PFSK-1 (cell line): Measurements from ENCODE around the gene LRRC23.

Experiments used
- FOXP2 ChIP-seq: optimal IDR thresholded peaks from 2 replicates; pipeline ENCODE3; 2011; ENCODE audit warnings: borderline replicate concordance, control low read depth, inconsistent platforms; ENCODE audit not compliant: insufficient read depth; ENCODE audit errors: extremely low read length, extremely low read depth
- POLR2AphosphoS5 ChIP-seq: IDR thresholded peaks from 2 replicates; pipeline ENCODE4 v1.6.1; 2012; ENCODE audit warnings: low read depth, mild to moderate bottlenecking, control low read depth, low read length, moderate library complexity
- TAF1 ChIP-seq: IDR thresholded peaks from 2 replicates; pipeline ENCODE4 v1.6.1; 2012; ENCODE audit warnings: low read length, control low read depth, borderline replicate concordance; ENCODE audit not compliant: insufficient read depth
- TF ChIP-seq, protein P1 (sequence below), 2 experiments: IDR thresholded peaks; 2 replicates each; pipeline versions ENCODE4 v1.6.1 to v1.8.0; 2011 to 2012; ENCODE audit warnings: low read depth in 2 of 2, low read length in 2 of 2, control low read depth in 1 of 2, inconsistent platforms in 1 of 2, mild to moderate bottlenecking in 1 of 2, moderate library complexity in 1 of 2; ENCODE audit not compliant: insufficient read depth in 1 of 2

DNA sequence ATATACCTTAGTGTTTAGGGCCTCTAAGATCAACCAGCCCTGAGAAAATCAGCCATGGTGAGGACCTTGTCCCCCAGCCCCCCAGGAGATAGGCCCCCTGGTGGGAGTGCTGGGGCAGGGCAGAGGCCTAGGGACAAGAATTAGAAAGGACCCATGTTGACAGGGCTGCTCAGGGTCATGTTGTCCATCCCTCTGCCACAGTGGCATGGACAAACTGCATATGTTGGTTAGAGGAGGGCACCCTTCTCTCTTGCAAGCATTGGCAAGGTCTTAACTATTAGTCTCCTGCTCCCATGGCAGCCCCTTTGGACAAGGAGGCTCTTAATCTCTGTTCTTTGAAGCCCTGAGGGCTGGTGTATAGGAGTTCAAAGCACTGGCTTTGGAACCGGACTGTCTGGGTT is 45.8 kb downstream of the LRRC23 start:
- TF ChIP-seq POLR2AphosphoS5 (no peak), TAF1 (no peak), FOXP2 (no peak)
- TF ChIP-seq, protein P1, sequence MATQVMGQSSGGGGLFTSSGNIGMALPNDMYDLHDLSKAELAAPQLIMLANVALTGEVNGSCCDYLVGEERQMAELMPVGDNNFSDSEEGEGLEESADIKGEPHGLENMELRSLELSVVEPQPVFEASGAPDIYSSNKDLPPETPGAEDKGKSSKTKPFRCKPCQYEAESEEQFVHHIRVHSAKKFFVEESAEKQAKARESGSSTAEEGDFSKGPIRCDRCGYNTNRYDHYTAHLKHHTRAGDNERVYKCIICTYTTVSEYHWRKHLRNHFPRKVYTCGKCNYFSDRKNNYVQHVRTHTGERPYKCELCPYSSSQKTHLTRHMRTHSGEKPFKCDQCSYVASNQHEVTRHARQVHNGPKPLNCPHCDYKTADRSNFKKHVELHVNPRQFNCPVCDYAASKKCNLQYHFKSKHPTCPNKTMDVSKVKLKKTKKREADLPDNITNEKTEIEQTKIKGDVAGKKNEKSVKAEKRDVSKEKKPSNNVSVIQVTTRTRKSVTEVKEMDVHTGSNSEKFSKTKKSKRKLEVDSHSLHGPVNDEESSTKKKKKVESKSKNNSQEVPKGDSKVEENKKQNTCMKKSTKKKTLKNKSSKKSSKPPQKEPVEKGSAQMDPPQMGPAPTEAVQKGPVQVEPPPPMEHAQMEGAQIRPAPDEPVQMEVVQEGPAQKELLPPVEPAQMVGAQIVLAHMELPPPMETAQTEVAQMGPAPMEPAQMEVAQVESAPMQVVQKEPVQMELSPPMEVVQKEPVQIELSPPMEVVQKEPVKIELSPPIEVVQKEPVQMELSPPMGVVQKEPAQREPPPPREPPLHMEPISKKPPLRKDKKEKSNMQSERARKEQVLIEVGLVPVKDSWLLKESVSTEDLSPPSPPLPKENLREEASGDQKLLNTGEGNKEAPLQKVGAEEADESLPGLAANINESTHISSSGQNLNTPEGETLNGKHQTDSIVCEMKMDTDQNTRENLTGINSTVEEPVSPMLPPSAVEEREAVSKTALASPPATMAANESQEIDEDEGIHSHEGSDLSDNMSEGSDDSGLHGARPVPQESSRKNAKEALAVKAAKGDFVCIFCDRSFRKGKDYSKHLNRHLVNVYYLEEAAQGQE (IDR thresholded peaks at IDR 0.05; ENCODE audit: insufficient read depth in 1 of 2, low read depth in 2 of 2, low read length in 2 of 2), result no peak
